ENCODE data around the gene GPATCH8.

Gene GPATCH8

DNA sequence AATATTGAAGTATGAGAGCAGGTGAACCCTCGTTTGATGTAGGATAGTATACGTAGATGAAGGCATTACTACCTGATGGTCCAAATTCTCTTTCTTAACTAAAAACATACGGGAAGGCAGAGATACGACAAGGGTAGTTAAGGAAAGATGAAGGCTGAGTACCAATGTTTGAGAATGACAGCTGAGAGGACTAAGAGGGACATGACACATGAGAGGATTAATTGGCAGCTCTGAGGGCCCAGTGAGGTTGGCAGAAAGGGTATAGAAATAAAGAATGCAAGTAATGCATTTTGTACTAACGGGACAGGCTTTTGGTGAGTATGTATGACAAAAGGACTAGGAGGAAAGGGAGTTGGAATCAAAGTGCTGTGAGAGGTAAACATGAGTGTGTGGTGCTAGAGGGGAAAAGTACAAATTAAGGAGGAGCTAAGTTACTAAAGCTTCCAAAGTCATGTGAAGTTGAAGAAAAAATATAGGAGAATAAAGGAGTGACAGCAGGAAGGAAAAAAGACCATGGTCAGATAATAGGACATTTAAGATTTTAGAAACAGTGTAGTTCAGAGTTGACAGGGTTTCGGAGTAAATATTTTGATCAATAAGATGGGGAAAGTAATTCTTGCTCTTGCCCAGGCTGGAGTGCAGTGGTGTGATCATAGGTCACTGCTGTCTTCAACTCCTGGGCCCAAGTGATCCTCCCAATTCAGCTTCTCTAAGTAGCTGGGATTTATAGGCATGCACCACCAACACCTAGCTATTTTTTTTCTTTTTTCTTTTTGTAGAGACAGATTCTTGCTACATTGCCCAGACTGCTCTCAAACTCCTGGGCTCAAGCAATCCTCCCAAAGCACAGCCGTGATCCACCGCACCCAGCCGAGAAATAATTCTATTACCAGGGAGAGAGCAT lies 70.7 kb downstream of the GPATCH8 start:
- TF ChIP-seq ZNF473 (tag by site-specific recombination; IDR thresholded peaks at IDR 0.05) (no peak), ZNF394 (tag by site-specific recombination; IDR thresholded peaks at IDR 0.05; ENCODE audit: borderline replicate concordance) (peak; percentile 39; the same call in 1 of the 2 replicates)
- Histone ChIP-seq H3K27ac (ENCODE audit: extremely low read depth, low read depth, low read length) (no peak overlapping the region), H3K9me3 (ENCODE audit: control insufficient read depth, insufficient read depth, low read depth, low read length) (no peaks in the 10 kb centered on the region), H3K4me1 (ENCODE audit: control insufficient read depth, insufficient read depth, low read length) (no peaks in the 10 kb centered on the region), H3K4me3 (ENCODE audit: low read depth, low read length) (no peak overlapping the region), H3K36me3 (ENCODE audit: control insufficient read depth in 2 of 2, insufficient read depth in 1 of 2, low read length in 2 of 2) (peaks cover 58 to 69% of the 10 kb centered on the region in 2 experiments)
- ChIA-PET CTCF (interaction anchor here (0.8 to 1.5 kb wide), 5 partner anchors 9 to 102 kb away, joined by 3 to 6 read pairs (median 4); partner anchors contain the start of gene FAM171A2), POLR2A (interaction anchor here (0.5 kb wide), 1 partner anchor 760 kb away, joined by 4 read pairs; no protein-coding TSS in a partner anchor)

DNA sequence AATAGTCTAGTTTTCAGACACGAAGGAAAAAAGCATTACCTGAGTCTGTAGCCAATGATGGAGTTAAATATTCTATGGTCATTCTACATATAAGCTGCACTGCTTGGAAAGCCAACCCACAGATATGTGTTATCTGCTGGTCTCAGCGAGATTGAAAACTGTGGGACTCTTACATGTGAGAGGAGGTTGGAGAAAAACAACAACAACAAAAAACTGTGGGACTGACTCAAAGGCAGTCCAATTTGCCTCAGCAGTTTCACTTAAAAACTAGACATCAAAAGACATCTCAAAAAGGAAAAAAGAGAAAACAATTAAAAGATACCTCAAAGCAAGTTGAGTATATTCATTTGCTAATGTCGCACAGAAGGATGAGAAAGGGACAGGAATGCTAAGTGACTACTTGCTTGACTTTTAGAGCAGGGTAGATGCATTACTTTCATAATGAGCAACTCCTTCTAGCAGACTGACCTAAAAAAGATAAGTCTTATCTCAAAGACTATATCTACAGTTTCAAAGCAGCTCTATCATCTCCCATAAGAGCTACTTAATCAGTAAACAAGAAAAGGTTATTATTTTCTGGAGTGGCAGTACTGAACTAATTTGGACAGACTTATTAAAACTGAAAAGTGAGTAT lies 78.3 kb downstream of the GPATCH8 start:
- ChIA-PET POLR2A (no interaction called here), CTCF (interaction anchor here (0.6 to 2.8 kb wide), 4 partner anchors 12 to 98 kb away, joined by 3 to 9 read pairs (median 4); no protein-coding TSS in a partner anchor)
- Histone ChIP-seq H3K27ac (ENCODE audit: extremely low read depth, low read depth, low read length) (no peak overlapping the region), H3K9me3 (ENCODE audit: control insufficient read depth, insufficient read depth, low read depth, low read length) (no peaks in the 10 kb centered on the region), H3K4me3 (ENCODE audit: low read depth, low read length) (no peak overlapping the region), H3K36me3 (ENCODE audit: control insufficient read depth in 2 of 2, insufficient read depth in 1 of 2, low read length in 2 of 2) (peaks cover 41 to 58% of the 10 kb centered on the region in 2 experiments), H3K4me1 (ENCODE audit: control insufficient read depth, insufficient read depth, low read length) (no peaks in the 10 kb centered on the region)
- no peak for TF ChIP-seq SCRT2 (tag by site-specific recombination; IDR thresholded peaks at IDR 0.05)
- TF ChIP-seq ZNF747 (tag by site-specific recombination; IDR thresholded peaks at IDR 0.05) = no peak
- TF ChIP-seq, protein P1, sequence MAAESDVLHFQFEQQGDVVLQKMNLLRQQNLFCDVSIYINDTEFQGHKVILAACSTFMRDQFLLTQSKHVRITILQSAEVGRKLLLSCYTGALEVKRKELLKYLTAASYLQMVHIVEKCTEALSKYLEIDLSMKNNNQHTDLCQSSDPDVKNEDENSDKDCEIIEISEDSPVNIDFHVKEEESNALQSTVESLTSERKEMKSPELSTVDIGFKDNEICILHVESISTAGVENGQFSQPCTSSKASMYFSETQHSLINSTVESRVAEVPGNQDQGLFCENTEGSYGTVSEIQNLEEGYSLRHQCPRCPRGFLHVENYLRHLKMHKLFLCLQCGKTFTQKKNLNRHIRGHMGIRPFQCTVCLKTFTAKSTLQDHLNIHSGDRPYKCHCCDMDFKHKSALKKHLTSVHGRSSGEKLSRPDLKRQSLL (tag by site-specific recombination; IDR thresholded peaks at IDR 0.05) = peak; percentile 44; the same call in 1 of the 2 replicates
- TF ChIP-seq, protein P2, sequence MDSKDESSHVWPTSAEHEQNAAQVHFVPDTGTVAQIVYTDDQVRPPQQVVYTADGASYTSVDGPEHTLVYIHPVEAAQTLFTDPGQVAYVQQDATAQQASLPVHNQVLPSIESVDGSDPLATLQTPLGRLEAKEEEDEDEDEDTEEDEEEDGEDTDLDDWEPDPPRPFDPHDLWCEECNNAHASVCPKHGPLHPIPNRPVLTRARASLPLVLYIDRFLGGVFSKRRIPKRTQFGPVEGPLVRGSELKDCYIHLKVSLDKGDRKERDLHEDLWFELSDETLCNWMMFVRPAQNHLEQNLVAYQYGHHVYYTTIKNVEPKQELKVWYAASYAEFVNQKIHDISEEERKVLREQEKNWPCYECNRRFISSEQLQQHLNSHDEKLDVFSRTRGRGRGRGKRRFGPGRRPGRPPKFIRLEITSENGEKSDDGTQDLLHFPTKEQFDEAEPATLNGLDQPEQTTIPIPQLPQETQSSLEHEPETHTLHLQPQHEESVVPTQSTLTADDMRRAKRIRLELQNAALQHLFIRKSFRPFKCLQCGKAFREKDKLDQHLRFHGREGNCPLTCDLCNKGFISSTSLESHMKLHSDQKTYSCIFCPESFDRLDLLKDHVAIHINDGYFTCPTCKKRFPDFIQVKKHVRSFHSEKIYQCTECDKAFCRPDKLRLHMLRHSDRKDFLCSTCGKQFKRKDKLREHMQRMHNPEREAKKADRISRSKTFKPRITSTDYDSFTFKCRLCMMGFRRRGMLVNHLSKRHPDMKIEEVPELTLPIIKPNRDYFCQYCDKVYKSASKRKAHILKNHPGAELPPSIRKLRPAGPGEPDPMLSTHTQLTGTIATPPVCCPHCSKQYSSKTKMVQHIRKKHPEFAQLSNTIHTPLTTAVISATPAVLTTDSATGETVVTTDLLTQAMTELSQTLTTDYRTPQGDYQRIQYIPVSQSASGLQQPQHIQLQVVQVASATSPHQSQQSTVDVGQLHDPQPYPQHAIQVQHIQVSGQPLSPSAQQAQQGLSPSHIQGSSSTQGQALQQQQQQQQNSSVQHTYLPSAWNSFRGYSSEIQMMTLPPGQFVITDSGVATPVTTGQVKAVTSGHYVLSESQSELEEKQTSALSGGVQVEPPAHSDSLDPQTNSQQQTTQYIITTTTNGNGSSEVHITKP (tag by site-specific recombination; IDR thresholded peaks at IDR 0.05) = no peak
- TF ChIP-seq, protein P3, sequence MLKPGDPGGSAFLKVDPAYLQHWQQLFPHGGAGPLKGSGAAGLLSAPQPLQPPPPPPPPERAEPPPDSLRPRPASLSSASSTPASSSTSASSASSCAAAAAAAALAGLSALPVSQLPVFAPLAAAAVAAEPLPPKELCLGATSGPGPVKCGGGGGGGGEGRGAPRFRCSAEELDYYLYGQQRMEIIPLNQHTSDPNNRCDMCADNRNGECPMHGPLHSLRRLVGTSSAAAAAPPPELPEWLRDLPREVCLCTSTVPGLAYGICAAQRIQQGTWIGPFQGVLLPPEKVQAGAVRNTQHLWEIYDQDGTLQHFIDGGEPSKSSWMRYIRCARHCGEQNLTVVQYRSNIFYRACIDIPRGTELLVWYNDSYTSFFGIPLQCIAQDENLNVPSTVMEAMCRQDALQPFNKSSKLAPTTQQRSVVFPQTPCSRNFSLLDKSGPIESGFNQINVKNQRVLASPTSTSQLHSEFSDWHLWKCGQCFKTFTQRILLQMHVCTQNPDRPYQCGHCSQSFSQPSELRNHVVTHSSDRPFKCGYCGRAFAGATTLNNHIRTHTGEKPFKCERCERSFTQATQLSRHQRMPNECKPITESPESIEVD (tag by site-specific recombination; IDR thresholded peaks at IDR 0.05) = peak; percentile 37; the same call in 1 of the 2 replicates
- TF ChIP-seq, protein P4, sequence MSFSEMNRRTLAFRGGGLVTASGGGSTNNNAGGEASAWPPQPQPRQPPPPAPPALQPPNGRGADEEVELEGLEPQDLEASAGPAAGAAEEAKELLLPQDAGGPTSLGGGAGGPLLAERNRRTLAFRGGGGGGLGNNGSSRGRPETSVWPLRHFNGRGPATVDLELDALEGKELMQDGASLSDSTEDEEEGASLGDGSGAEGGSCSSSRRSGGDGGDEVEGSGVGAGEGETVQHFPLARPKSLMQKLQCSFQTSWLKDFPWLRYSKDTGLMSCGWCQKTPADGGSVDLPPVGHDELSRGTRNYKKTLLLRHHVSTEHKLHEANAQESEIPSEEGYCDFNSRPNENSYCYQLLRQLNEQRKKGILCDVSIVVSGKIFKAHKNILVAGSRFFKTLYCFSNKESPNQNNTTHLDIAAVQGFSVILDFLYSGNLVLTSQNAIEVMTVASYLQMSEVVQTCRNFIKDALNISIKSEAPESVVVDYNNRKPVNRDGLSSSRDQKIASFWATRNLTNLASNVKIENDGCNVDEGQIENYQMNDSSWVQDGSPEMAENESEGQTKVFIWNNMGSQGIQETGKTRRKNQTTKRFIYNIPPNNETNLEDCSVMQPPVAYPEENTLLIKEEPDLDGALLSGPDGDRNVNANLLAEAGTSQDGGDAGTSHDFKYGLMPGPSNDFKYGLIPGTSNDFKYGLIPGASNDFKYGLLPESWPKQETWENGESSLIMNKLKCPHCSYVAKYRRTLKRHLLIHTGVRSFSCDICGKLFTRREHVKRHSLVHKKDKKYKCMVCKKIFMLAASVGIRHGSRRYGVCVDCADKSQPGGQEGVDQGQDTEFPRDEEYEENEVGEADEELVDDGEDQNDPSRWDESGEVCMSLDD (tag by site-specific recombination; IDR thresholded peaks at IDR 0.05) = no peak
- TF ChIP-seq GLI2 (tag by site-specific recombination; IDR thresholded peaks at IDR 0.05; ENCODE audit: borderline replicate concordance, low read depth) = no peak
- TF ChIP-seq SETDB1 (IDR thresholded peaks at IDR 0.05; ENCODE audit: insufficient read length, low read length) = no peak
- TF ChIP-seq, protein P5, sequence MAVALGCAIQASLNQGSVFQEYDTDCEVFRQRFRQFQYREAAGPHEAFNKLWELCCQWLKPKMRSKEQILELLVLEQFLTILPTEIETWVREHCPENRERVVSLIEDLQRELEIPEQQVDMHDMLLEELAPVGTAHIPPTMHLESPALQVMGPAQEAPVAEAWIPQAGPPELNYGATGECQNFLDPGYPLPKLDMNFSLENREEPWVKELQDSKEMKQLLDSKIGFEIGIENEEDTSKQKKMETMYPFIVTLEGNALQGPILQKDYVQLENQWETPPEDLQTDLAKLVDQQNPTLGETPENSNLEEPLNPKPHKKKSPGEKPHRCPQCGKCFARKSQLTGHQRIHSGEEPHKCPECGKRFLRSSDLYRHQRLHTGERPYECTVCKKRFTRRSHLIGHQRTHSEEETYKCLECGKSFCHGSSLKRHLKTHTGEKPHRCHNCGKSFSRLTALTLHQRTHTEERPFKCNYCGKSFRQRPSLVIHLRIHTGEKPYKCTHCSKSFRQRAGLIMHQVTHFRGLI (tag by site-specific recombination; IDR thresholded peaks at IDR 0.05) = no peak
- no peak for TF ChIP-seq ZFP3 (tag by site-specific recombination; IDR thresholded peaks at IDR 0.05; ENCODE audit: low read depth)
- no peak for TF ChIP-seq ZNF473 (tag by site-specific recombination; IDR thresholded peaks at IDR 0.05)
- TF ChIP-seq ZNF843 (tag by site-specific recombination; IDR thresholded peaks at IDR 0.05) = no peak
- 0 out of 2 replicates have a peak, but pooled peaks have one; percentile 23 for TF ChIP-seq TCF7L2 (IDR thresholded peaks at IDR 0.05; ENCODE audit: borderline replicate concordance, low read depth, low read length)
